Stomach smooth muscle (tissue), 2 donors: Measurements from ENCODE around the gene CCSER2.
A peak's percentile ranks its signal among the peaks of the same experiment; 100 is the strongest.
"Not testable (repeated sequence)": the region's sequence is repeated elsewhere in the genome, so short reads cannot be mapped to it uniquely, and the experiment has no call there.

Source experiments
- H3K27ac ChIP-seq: one replicate; pipeline ENCODE4 v1.7.0; 2013; ENCODE audit warnings: mild to moderate bottlenecking, low read length, inconsistent platforms
- H3K27me3 ChIP-seq, 2 donors: one replicate each; pipeline ENCODE4 v1.7.0; 2013; ENCODE audit warnings: low read length in 2 of 2; ENCODE audit not compliant: insufficient read depth in 2 of 2, control insufficient read depth in 1 of 2
- H3K36me3 ChIP-seq, 2 donors: one replicate each; pipeline ENCODE4 v1.7.0; 2013; ENCODE audit warnings: low read length in 2 of 2; ENCODE audit not compliant: control insufficient read depth in 2 of 2, insufficient read depth in 2 of 2
- H3K4me1 ChIP-seq: one replicate; pipeline ENCODE4 v1.7.0; 2013; ENCODE audit warnings: low read length; ENCODE audit not compliant: control insufficient read depth, insufficient read depth
- H3K4me3 ChIP-seq, 2 donors: one replicate each; pipeline ENCODE4 v1.7.0; 2013; ENCODE audit warnings: low read length in 2 of 2
- H3K9ac ChIP-seq, 2 donors: one replicate each; pipeline ENCODE4 v1.7.0; 2013; ENCODE audit warnings: low read length in 2 of 2, mild to moderate bottlenecking in 1 of 2
- H3K9me3 ChIP-seq, 2 donors: one replicate each; pipeline ENCODE4 v1.7.0; 2013; ENCODE audit warnings: low read length in 2 of 2; ENCODE audit not compliant: control insufficient read depth in 2 of 2
- donor health status: healthy.
- donor health status: Pancreatic carcinoma.

CCSER2 gene

DNA sequence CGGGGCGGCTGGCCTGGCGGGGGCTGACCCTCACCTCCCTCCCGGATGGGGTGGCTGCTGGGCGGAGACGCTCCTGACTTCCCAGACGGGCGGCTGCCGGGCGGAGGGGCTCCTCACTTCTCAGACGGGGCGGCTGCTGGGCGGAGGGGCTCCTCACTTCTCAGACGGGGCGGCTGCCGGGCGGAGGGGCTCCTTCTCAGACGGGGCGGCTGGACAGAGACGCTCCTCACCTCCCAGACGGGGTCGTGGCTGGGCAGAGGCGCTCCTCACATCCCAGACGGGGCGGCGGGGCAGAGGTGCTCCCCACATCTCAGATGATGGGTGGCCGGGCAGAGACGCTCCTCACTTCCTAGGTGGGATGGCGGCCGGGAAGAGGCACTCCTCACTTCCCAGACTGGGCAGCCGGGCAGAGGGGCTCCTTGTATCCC lies 19.2 kb downstream of the CCSER2 start:
- not testable (repeated sequence) for H3K27me3 ChIP-seq, H3K36me3 ChIP-seq, H3K4me1 ChIP-seq, H3K9me3 ChIP-seq, H3K4me3 ChIP-seq, H3K9ac ChIP-seq, H3K27ac ChIP-seq

DNA sequence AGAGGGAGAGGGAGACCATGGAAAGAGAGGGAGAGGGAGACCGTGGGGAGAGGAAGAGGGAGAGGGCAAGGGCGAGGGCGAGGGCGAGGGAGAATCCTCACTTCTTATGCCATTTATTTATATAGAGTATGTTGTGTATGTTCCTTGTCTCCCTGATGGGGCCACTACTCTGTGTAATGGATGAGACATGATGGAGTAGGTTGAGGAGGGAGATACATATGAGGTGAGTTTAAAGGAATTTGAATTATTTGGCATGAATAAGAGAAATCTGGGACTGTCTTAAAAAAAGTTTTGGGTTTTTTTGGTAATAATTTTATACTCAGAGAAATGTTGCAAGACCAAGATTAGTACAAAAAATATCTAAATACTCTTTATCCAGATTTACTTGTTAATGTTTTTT lies 20.1 kb downstream of the CCSER2 start:
- Histone ChIP-seq H3K4me1 (no peaks in the 10 kb centered on the region), H3K4me3 (no peak overlapping the region), H3K27ac (no peak overlapping the region), H3K9ac (no peak overlapping the region), H3K27me3 (no peaks in the 10 kb centered on the region), H3K9me3 (no peaks in the 10 kb centered on the region), H3K36me3 (no peaks in the 10 kb centered on the region)

DNA sequence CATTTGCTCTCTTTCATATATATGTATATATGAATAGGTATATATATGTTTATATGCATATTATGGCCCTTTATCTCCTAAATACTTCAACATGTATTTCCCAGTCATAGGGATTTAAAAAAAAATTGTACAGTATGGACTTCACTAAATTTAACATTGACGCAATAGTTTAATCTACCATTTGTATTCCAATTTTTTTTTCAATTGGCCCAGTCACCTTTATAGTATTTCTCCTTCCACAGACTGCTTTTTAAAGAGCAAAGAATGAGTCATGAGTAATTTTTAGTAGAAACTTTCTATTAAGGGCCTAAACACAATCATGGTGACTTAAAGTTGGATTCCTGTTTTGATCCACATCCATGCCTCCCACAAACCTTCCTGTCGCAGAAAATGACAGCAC lies 20.5 kb downstream of the CCSER2 start:
- Histone ChIP-seq H3K27ac (peak overlapping the region; percentile 24), H3K4me3 (no peak overlapping the region), H3K9ac (no peak overlapping the region), H3K36me3 (no peaks in the 10 kb centered on the region), H3K4me1 (no peaks in the 10 kb centered on the region), H3K9me3 (no peaks in the 10 kb centered on the region), H3K27me3 (no peaks in the 10 kb centered on the region)

GRCh38 chr10:84352251-84352842 lies 24.0 kb downstream of the CCSER2 start:
- H3K9me3 ChIP-seq: no peaks in the 10 kb centered on the region
- no peak overlapping the region for H3K4me3 ChIP-seq
- H3K4me1 ChIP-seq: no peaks in the 10 kb centered on the region
- H3K27ac ChIP-seq: no peak overlapping the region
- no peak overlapping the region for H3K9ac ChIP-seq
- H3K27me3 ChIP-seq: no peaks in the 10 kb centered on the region
- H3K36me3 ChIP-seq: no peaks in the 10 kb centered on the region

- H3K9ac ChIP-seq: no peak overlapping the region
- no peaks in the 10 kb centered on the region for H3K27me3 ChIP-seq
- H3K4me1 ChIP-seq: no peaks in the 10 kb centered on the region
- no peaks in the 10 kb centered on the region for H3K9me3 ChIP-seq
- no peaks in the 10 kb centered on the region for H3K36me3 ChIP-seq
- no peak overlapping the region for H3K27ac ChIP-seq
- no peak overlapping the region for H3K4me3 ChIP-seq
Measured at GRCh38 chr10:84353052-84353803, 24.8 kb downstream of the CCSER2 start.

GRCh38 chr10:84354623-84355022 lies 26.2 kb downstream of the CCSER2 start:
- Histone ChIP-seq H3K4me1 (no peaks in the 10 kb centered on the region), H3K27ac (no peak overlapping the region), H3K27me3 (no peaks in the 10 kb centered on the region), H3K9me3 (no peaks in the 10 kb centered on the region), H3K4me3 (no peak overlapping the region), H3K36me3 (no peaks in the 10 kb centered on the region), H3K9ac (no peak overlapping the region)

- Histone ChIP-seq H3K36me3 (no peaks in the 10 kb centered on the region), H3K9me3 (no peaks in the 10 kb centered on the region), H3K27me3 (no peaks in the 10 kb centered on the region), H3K4me3 (no peak overlapping the region), H3K27ac (no peak overlapping the region), H3K4me1 (no peaks in the 10 kb centered on the region), H3K9ac (no peak overlapping the region)
Measured at GRCh38 chr10:84355106-84355505, 26.7 kb downstream of the CCSER2 start.

DNA sequence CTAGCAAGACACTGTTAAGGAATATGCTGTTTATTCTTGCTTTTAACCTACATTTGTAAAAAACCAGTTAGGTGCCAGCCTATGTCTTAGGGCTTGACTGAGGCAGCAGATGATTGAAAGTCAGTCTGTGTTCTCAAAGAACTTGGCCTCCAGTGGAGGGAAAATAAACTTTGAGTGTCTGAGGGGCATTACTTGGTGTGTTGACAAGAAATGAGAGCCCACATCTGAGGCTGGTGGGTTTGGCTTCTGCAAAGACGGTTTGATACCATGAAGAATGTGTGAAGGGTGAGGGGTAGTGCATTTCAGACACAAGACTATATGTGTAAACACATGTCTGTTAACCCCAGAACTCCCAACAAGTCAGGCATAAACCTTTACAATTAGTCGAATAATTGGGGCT lies 28.5 kb downstream of the CCSER2 start:
- Histone ChIP-seq H3K9ac (no peak overlapping the region), H3K4me3 (no peak overlapping the region), H3K36me3 (no peaks in the 10 kb centered on the region), H3K27ac (no peak overlapping the region), H3K4me1 (no peaks in the 10 kb centered on the region), H3K27me3 (no peaks in the 10 kb centered on the region), H3K9me3 (no peaks in the 10 kb centered on the region)

GRCh38 chr10:84358743-84359142 lies 30.4 kb downstream of the CCSER2 start:
- H3K4me3 ChIP-seq: no peak overlapping the region
- H3K27ac ChIP-seq: no peak overlapping the region
- H3K4me1 ChIP-seq: no peaks in the 10 kb centered on the region
- no peaks in the 10 kb centered on the region for H3K9me3 ChIP-seq
- H3K27me3 ChIP-seq: no peaks in the 10 kb centered on the region
- H3K9ac ChIP-seq: no peak overlapping the region
- H3K36me3 ChIP-seq: no peaks in the 10 kb centered on the region

- Histone ChIP-seq H3K4me1 (no peaks in the 10 kb centered on the region), H3K36me3 (no peaks in the 10 kb centered on the region), H3K9ac (peak overlapping the region; percentile 0 to 39), H3K4me3 (peak overlapping the region; percentile 68 to 72), H3K9me3 (no peaks in the 10 kb centered on the region), H3K27ac (peak overlapping the region; percentile 12), H3K27me3 (no peaks in the 10 kb centered on the region)
Measured at GRCh38 chr10:84360637-84361365, 32.4 kb downstream of the CCSER2 start.
